ENCODE data around the gene PRR13. TPM values are rescaled to one million over a fixed set of nuclear protein-coding genes. Genes with fewer than 3 reads are reported as not detected.

The PRR13 gene
- total RNA-seq, 1 donor from 2014 or later: 190 TPM

DNA sequence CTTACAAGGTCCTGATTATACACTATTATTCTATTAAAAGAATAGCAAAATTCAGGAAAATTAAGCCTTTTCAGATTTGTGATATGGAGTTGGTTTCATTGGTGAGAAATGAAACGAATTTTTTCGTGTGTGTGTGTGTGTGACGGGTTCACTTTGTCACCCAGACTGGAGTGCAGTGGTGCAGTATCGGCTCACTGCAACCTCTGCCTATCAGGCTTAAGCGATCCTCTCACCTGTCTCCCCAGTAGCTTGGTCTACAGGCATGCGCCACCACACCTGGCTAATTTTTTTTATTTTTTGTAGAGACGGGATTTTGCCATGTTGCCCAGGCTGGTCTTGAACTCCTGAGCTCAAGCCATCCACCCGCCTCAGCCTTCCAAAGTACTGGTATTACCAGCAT, 20.1 kb downstream of the PRR13 start:
- peaks cover 91% of the 10 kb centered on the region for H3K36me3 ChIP-seq (ENCODE audit: insufficient read depth, low read length)
- H3K79me2 ChIP-seq (ENCODE audit: insufficient read depth, low read length): peaks cover 100% of the 10 kb centered on the region
- H3K4me1 Mint-ChIP-seq (ENCODE audit: low read depth, unreplicated experiment): peaks cover 47% of the 10 kb centered on the region
- H3K27ac Mint-ChIP-seq (ENCODE audit: unreplicated experiment): no peak overlapping the region
- H3K27ac ChIP-seq (ENCODE audit: low read depth, low read length): no peak overlapping the region
- H3K4me3 Mint-ChIP-seq (ENCODE audit: unreplicated experiment): no peak overlapping the region
- DNase-seq (ENCODE audit: low read depth) (no peak), FAIRE-seq (no peak)
- no peak overlapping the region for H3K4me2 ChIP-seq (ENCODE audit: low read length)
- H3K9me3 Mint-ChIP-seq (ENCODE audit: unreplicated experiment): no peaks in the 10 kb centered on the region
- peaks cover 36% of the 10 kb centered on the region for H3K36me3 Mint-ChIP-seq (ENCODE audit: low read depth, unreplicated experiment)
- H4K20me1 ChIP-seq (ENCODE audit: insufficient read depth, low read length): peaks cover 100% of the 10 kb centered on the region
- no peak overlapping the region for H2AFZ ChIP-seq (ENCODE audit: low read depth, low read length)
- TF ChIP-seq, protein P1, sequence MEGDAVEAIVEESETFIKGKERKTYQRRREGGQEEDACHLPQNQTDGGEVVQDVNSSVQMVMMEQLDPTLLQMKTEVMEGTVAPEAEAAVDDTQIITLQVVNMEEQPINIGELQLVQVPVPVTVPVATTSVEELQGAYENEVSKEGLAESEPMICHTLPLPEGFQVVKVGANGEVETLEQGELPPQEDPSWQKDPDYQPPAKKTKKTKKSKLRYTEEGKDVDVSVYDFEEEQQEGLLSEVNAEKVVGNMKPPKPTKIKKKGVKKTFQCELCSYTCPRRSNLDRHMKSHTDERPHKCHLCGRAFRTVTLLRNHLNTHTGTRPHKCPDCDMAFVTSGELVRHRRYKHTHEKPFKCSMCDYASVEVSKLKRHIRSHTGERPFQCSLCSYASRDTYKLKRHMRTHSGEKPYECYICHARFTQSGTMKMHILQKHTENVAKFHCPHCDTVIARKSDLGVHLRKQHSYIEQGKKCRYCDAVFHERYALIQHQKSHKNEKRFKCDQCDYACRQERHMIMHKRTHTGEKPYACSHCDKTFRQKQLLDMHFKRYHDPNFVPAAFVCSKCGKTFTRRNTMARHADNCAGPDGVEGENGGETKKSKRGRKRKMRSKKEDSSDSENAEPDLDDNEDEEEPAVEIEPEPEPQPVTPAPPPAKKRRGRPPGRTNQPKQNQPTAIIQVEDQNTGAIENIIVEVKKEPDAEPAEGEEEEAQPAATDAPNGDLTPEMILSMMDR (IDR thresholded peaks at IDR 0.05; ENCODE audit: insufficient read depth, low read depth, low read length): no peak
- TF ChIP-seq EZH2 (IDR thresholded peaks at IDR 0.05; ENCODE audit: insufficient read depth, low read length): no peak
- H3K4me3 ChIP-seq (ENCODE audit: insufficient read depth, low read depth, low read length): no peak overlapping the region
- no peak overlapping the region for H3K9ac ChIP-seq (ENCODE audit: low read length)
- H3K9me3 ChIP-seq (ENCODE audit: insufficient read depth, low read depth, low read length): no peaks in the 10 kb centered on the region
- no peaks in the 10 kb centered on the region for H3K27me3 ChIP-seq (ENCODE audit: insufficient read depth, low read length)
- H3K27me3 Mint-ChIP-seq (ENCODE audit: low read depth, unreplicated experiment): no peaks in the 10 kb centered on the region
- no peaks in the 10 kb centered on the region for H3K4me1 ChIP-seq (ENCODE audit: insufficient read depth, low read length)

DNA sequence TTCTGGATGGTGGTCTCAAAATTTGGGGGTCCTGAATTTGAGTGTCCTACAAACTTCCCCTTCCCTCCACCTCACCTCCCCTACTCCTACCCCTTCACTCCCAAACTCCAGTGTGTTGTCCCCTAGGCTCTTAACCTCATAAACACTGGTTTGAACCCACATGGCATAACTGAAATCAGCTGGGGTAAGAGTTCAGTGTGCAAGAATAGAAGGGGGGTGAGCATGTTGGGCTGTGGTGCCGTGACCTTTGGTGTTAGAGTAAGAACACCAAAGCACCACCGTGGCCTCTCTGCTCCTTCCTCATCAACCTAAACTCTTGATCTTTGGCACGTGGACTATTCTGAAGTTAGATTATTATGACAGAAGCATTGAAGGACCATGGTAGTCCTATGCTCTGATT, 21.4 kb downstream of the PRR13 start:
- Histone ChIP-seq H3K4me3 (ENCODE audit: insufficient read depth, low read depth, low read length) (no peak overlapping the region), H2AFZ (ENCODE audit: low read depth, low read length) (no peak overlapping the region), H3K4me2 (ENCODE audit: low read length) (no peak overlapping the region), H4K20me1 (ENCODE audit: insufficient read depth, low read length) (peaks cover 100% of the 10 kb centered on the region), H3K4me1 (ENCODE audit: insufficient read depth, low read length) (no peaks in the 10 kb centered on the region), H3K9ac (ENCODE audit: low read length) (no peak overlapping the region), H3K9me3 (ENCODE audit: insufficient read depth, low read depth, low read length) (no peaks in the 10 kb centered on the region), H3K79me2 (ENCODE audit: insufficient read depth, low read length) (peaks cover 100% of the 10 kb centered on the region), H3K27me3 (ENCODE audit: insufficient read depth, low read length) (no peaks in the 10 kb centered on the region), H3K27ac (ENCODE audit: low read depth, low read length) (no peak overlapping the region), H3K36me3 (ENCODE audit: insufficient read depth, low read length) (peaks cover 92% of the 10 kb centered on the region)
- Mint-ChIP-seq H3K9me3 (ENCODE audit: unreplicated experiment) (no peaks in the 10 kb centered on the region), H3K4me1 (ENCODE audit: low read depth, unreplicated experiment) (peaks cover 55% of the 10 kb centered on the region), H3K36me3 (ENCODE audit: low read depth, unreplicated experiment) (peaks cover 42% of the 10 kb centered on the region), H3K27ac (ENCODE audit: unreplicated experiment) (peak overlapping the region; percentile 7), H3K27me3 (ENCODE audit: low read depth, unreplicated experiment) (no peaks in the 10 kb centered on the region), H3K4me3 (ENCODE audit: unreplicated experiment) (no peak overlapping the region)
- DNase-seq (ENCODE audit: low read depth) (no peak), FAIRE-seq (no peak)
- TF ChIP-seq, protein P1 (IDR thresholded peaks at IDR 0.05; ENCODE audit: insufficient read depth, low read depth, low read length): no peak
- no peak for TF ChIP-seq EZH2 (IDR thresholded peaks at IDR 0.05; ENCODE audit: insufficient read depth, low read length)

DNA sequence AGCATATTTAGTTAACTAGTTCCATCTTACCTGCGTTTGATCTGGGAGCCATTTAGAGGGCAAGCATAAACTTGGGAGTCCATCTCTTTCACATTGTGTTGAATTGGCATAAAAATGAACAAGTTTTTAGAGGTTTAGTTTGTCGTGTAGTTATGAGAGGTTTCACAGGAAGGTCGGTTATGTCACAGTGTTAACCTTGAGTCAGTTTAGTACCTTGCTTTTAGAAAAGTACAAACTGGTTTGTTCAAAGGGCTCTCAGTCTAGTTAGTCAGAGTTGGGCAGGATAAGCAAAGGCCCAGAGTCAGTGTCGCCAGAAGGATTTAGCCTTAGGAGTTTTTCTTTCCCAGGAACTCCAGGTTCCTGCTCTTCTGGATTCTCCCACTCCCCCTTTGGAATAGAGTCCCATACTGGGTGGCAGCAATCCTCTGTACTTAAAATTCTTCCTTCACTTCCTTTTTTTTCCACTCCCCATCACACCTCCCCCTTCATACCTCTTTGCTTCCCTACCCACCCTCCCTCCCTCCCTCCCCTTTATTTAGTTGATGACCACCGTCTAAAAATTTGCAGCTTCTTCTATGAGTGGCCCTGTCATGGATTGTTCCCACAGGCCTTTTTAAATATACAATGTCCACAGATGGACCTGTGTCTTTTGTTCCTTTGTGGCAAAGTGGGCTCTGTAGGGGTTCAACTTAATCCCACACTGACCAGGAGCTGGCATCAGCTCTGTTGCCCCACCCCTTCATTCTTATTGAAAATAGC, 22.4 kb downstream of the PRR13 start:
- Mint-ChIP-seq H3K4me3 (ENCODE audit: unreplicated experiment) (no peak overlapping the region), H3K27ac (ENCODE audit: unreplicated experiment) (peak overlapping the region; percentile 6), H3K27me3 (ENCODE audit: low read depth, unreplicated experiment) (no peaks in the 10 kb centered on the region), H3K4me1 (ENCODE audit: low read depth, unreplicated experiment) (peaks cover 55% of the 10 kb centered on the region), H3K36me3 (ENCODE audit: low read depth, unreplicated experiment) (peaks cover 45% of the 10 kb centered on the region), H3K9me3 (ENCODE audit: unreplicated experiment) (no peaks in the 10 kb centered on the region)
- Histone ChIP-seq H3K4me2 (ENCODE audit: low read length) (no peak overlapping the region), H3K36me3 (ENCODE audit: insufficient read depth, low read length) (peaks cover 95% of the 10 kb centered on the region), H3K4me3 (ENCODE audit: insufficient read depth, low read depth, low read length) (no peak overlapping the region), H3K27me3 (ENCODE audit: insufficient read depth, low read length) (no peaks in the 10 kb centered on the region), H3K27ac (ENCODE audit: low read depth, low read length) (no peak overlapping the region), H3K79me2 (ENCODE audit: insufficient read depth, low read length) (peaks cover 98% of the 10 kb centered on the region), H3K9ac (ENCODE audit: low read length) (no peak overlapping the region), H4K20me1 (ENCODE audit: insufficient read depth, low read length) (peaks cover 100% of the 10 kb centered on the region), H3K4me1 (ENCODE audit: insufficient read depth, low read length) (no peaks in the 10 kb centered on the region), H3K9me3 (ENCODE audit: insufficient read depth, low read depth, low read length) (no peaks in the 10 kb centered on the region), H2AFZ (ENCODE audit: low read depth, low read length) (no peak overlapping the region)
- FAIRE-seq (no peak), DNase-seq (ENCODE audit: low read depth) (no peak)
- no peak for TF ChIP-seq EZH2 (IDR thresholded peaks at IDR 0.05; ENCODE audit: insufficient read depth, low read length)
- TF ChIP-seq, protein P1 (IDR thresholded peaks at IDR 0.05; ENCODE audit: insufficient read depth, low read depth, low read length): no peak

All from astrocyte (in vitro differentiated cells and primary cell).